ENCODE measurements around the gene NPC1L1.
"Not testable (repeated sequence)": the region's sequence is repeated elsewhere in the genome, so short reads cannot be mapped to it uniquely, and the experiment has no call there.

GRCh38 chr7:44562622-44562962 lies 21.5 kb upstream of the NPC1L1 start:
- not testable (repeated sequence) for TF ChIP-seq POLR2A (IDR thresholded peaks at IDR 0.05)
- TF ChIP-seq, protein P1, sequence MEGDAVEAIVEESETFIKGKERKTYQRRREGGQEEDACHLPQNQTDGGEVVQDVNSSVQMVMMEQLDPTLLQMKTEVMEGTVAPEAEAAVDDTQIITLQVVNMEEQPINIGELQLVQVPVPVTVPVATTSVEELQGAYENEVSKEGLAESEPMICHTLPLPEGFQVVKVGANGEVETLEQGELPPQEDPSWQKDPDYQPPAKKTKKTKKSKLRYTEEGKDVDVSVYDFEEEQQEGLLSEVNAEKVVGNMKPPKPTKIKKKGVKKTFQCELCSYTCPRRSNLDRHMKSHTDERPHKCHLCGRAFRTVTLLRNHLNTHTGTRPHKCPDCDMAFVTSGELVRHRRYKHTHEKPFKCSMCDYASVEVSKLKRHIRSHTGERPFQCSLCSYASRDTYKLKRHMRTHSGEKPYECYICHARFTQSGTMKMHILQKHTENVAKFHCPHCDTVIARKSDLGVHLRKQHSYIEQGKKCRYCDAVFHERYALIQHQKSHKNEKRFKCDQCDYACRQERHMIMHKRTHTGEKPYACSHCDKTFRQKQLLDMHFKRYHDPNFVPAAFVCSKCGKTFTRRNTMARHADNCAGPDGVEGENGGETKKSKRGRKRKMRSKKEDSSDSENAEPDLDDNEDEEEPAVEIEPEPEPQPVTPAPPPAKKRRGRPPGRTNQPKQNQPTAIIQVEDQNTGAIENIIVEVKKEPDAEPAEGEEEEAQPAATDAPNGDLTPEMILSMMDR (IDR thresholded peaks at IDR 0.05): not testable (repeated sequence)

Data from esophagus squamous epithelium (tissue), 4 donors.